Progenitor cell of endocrine pancreas (in vitro differentiated cells): ENCODE results near the gene CHN1. TPM values are rescaled to one million over a fixed set of nuclear protein-coding genes. Genes with fewer than 3 reads are reported as not detected.

Experiments
- DNase-seq: peaks from one replicate; pipeline ENCODE4 v3.0.0; 2021; ENCODE audit warnings: low spot score; ENCODE audit not compliant: unreplicated experiment
- H3K27ac Mint-ChIP-seq: 2 replicates; pipeline ENCODE4 v1.8.0; 2021; ENCODE audit warnings: mild to moderate bottlenecking, moderate library complexity, mixed read lengths
- H3K27me3 Mint-ChIP-seq: 2 replicates; pipeline ENCODE4 v1.8.0; 2021; ENCODE audit warnings: mixed read lengths
- H3K36me3 Mint-ChIP-seq: 2 replicates; pipeline ENCODE4 v1.8.0; 2022; ENCODE audit warnings: mixed read lengths; ENCODE audit not compliant: insufficient read depth
- H3K4me1 Mint-ChIP-seq: 2 replicates; pipeline ENCODE4 v1.8.0; 2021; ENCODE audit warnings: low read depth, mixed read lengths
- H3K4me3 Mint-ChIP-seq: 2 replicates; pipeline ENCODE4 v1.8.0; 2021; ENCODE audit warnings: low read depth, mild to moderate bottlenecking, moderate library complexity, mixed read lengths
- H3K9me3 Mint-ChIP-seq: 2 replicates; pipeline ENCODE4 v1.8.0; 2021; ENCODE audit warnings: low read depth, mixed read lengths
- CTCF ChIP-seq: fragments of 200-600 bp; sonication (generic); IDR thresholded peaks from one replicate; pipeline ENCODE4 v1.5.0; 2021; ENCODE audit warnings: antibody characterized with exemption, mild to moderate bottlenecking; ENCODE audit not compliant: unreplicated experiment
- total RNA-seq: library from RNA; stranded (reverse); gene quantifications from 2 replicates; pipeline ENCODE4 v1.2.1, GENCODE V29; 2021

The CHN1 gene
- total RNA-seq, 1 donor from 2014 or later, result 50.3 TPM

- TF ChIP-seq CTCF, result no peak
- Mint-ChIP-seq H3K9me3 (no peaks in the 10 kb centered on the region), H3K4me3 (no peak overlapping the region), H3K27ac (no peak overlapping the region), H3K27me3 (no peaks in the 10 kb centered on the region), H3K36me3 (peaks cover 9% of the 10 kb centered on the region), H3K4me1 (peaks cover 6% of the 10 kb centered on the region)
- no peak for DNase-seq
Measured at GRCh38 chr2:174805803-174806202, 199.4 kb downstream of the CHN1 start.

GRCh38 chr2:174802459-174802858, 202.7 kb downstream of the CHN1 start:
- H3K9me3 Mint-ChIP-seq, result no peaks in the 10 kb centered on the region
- H3K27ac Mint-ChIP-seq, result no peak overlapping the region
- peaks cover 6% of the 10 kb centered on the region for H3K4me1 Mint-ChIP-seq
- H3K4me3 Mint-ChIP-seq, result no peak overlapping the region
- DNase-seq, result no peak
- H3K36me3 Mint-ChIP-seq, result peaks cover 18% of the 10 kb centered on the region
- no peak for TF ChIP-seq CTCF
- no peaks in the 10 kb centered on the region for H3K27me3 Mint-ChIP-seq

GRCh38 chr2:174800436-174801205, 204.6 kb downstream of the CHN1 start:
- TF ChIP-seq CTCF, result no peak
- H3K4me1 Mint-ChIP-seq, result peaks cover 15% of the 10 kb centered on the region

DNA sequence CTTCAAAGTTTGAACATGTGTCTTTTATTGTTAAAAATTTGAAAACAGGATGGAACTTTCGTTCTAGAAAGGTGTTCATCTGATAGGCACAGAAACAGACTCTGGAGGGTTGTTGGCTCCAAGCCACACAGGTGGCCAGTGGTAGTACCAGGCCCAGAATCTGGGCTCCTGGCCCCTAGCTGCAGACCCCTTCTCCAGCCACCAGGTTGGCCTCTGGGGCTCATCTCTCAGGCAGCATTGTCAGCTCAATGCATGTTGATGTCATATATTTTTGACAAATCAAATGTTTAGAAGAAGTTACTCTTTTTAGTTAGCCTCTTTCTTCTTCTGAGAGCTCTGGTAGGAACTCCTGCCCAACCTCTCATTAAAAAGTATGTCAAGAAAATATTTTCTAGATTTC, 206.4 kb downstream of the CHN1 start:
- no peaks in the 10 kb centered on the region for H3K9me3 Mint-ChIP-seq
- no peaks in the 10 kb centered on the region for H3K27me3 Mint-ChIP-seq
- TF ChIP-seq CTCF, result no peak
- peaks cover 16% of the 10 kb centered on the region for H3K36me3 Mint-ChIP-seq
- H3K4me3 Mint-ChIP-seq, result no peak overlapping the region
- H3K27ac Mint-ChIP-seq, result no peak overlapping the region
- DNase-seq, result no peak
- H3K4me1 Mint-ChIP-seq, result peaks cover 9% of the 10 kb centered on the region

More at GRCh38 chr2:174800436-174801205, 204.6 kb downstream of the CHN1 start:
- H3K4me3 Mint-ChIP-seq, result no peak overlapping the region
- no peak overlapping the region for H3K27ac Mint-ChIP-seq
- H3K9me3 Mint-ChIP-seq, result no peaks in the 10 kb centered on the region
- peaks cover 18% of the 10 kb centered on the region for H3K36me3 Mint-ChIP-seq
- no peaks in the 10 kb centered on the region for H3K27me3 Mint-ChIP-seq
- no peak for DNase-seq

DNA sequence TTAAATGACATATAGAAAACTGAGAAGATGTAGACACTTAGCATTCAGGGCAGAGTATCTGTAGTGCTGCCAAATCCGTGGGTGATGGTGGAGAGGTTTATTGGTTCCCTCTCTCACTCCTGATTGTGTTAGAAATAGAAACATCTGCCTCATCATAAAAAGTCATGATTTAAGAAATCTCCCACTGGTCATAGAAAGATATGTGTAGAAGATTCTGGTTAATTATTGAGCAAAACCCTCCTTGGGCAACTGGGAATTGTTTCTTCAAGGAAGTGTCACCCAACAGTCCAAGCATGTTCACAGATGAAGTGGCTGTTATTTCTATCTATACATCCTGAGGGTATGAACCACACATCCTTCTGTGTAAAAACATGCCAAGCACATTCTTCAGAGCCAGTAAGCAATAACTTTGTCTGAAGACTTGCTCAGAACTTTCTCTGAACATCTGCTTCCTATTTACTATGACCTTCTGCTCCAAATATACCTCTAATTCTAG, 207.4 kb downstream of the CHN1 start:
- no peak for DNase-seq
- Mint-ChIP-seq H3K27ac (no peak overlapping the region), H3K9me3 (no peaks in the 10 kb centered on the region), H3K27me3 (no peaks in the 10 kb centered on the region), H3K4me1 (peaks cover 9% of the 10 kb centered on the region), H3K36me3 (peaks cover 16% of the 10 kb centered on the region), H3K4me3 (no peak overlapping the region)
- TF ChIP-seq CTCF, result no peak
